ENCODE results near the gene CA12.
"Not testable (repeated sequence)": the region's sequence is repeated elsewhere in the genome, so short reads cannot be mapped to it uniquely, and the experiment has no call there.

The CA12 gene

DNA sequence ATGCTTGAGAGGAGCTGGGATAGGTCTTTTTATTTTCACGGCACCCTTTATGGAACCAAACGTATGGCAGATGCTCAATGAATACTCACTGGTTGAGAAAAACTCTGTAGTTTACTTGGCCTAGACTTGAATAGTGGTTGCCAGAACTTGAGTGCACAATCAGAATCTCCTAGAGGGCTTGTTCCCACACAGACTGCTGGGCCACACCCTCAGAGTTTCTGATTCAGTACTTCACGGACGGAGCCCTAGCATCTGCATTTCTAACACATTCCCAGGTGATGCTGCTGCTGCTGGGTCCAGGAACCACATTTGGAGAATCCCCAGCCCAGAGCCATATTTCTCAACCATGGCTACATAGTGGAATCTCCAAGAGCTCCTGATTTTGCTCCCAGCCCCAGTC is 24.6 kb downstream of the CA12 start:
- no peak for DNase-seq

GRCh38 chr15:63354821-63355650 is 26.6 kb downstream of the CA12 start:
- DNase-seq, result no peak

- no peak for DNase-seq
Measured at GRCh38 chr15:63353887-63354286, 27.8 kb downstream of the CA12 start.

- no peak for DNase-seq
Measured at GRCh38 chr15:63353261-63353660, 28.4 kb downstream of the CA12 start.

DNA sequence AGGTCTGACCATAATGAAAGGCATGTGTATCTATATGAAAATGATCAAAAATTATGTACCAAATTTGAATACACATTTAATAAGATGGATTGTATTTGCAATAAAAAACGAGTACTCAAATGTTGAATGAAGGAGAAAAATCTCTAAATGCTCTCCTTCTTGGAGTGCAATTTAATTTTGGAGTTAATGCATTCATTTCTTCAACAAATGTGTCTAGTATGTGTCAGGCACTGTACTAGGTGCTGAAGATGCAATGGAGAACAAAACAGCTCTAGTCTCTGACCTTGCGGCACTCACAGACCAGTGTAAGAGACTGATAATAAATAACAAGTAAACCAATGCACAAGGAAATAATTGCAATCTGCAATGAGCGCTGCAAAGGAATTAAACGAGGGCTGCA is 28.8 kb downstream of the CA12 start:
- DNase-seq, result no peak

GRCh38 chr15:63351170-63351569 is 30.5 kb downstream of the CA12 start:
- no peak for DNase-seq

DNA sequence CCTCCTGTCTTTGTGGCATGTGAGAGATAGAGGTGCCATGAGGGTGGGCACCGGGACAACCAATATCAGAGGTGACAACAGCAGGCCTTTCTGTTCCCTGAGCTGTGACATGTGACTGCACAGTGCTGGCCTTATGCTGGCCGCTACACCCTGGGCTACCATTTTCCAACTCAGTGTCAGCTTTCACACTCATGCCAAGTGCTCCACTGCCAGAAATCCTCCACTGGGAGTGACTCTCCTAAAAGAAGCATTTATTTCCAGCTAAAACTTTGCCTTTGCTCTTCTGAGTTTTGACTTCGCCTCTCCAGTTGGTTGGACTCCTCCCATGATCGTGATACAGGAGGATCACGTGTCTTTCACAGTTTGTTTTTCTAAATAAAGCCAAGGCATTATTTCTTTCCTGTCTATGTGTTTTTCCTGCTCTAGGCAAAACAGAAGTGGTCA is 31.4 kb downstream of the CA12 start:
- no peak for DNase-seq

DNA sequence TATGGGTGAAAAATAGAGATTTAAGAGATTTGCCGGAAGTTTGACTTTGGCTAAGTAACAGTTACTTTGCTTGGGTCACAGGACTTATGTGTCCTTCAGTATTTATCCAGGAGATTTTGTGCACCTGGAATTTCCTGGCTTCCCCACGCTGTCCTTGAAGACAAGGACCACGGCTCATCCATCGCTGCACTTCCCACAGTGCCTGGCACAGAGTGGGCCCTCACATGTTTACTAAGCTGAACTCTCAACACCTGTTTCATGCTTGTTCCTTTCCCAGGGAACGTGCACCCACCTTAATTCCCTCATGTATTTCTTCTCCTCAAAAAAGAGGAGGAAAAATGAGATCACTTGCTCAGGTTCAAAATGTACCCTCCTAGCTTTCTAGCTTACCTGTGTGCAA is 32.0 kb downstream of the CA12 start:
- no peak for DNase-seq

DNA sequence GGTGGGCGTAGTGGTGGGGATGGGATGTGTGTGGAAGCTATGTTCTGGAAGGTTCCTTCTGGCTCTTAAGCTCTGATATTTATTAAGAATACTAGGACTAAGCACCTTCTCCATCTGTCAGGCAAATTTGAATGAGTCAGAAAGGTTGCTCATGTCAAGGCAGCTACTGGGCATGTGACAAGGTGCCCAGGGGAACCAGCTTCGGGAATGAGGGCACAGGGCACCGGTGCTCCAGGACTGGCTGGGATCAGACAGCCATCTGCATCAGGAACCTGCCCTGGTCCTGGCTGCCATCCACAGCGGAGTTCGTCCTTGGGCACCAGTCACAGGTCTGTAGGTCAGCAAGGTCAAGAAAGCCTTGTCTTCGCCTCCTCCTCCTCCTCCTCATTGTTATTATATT is 32.5 kb downstream of the CA12 start:
- no peak for DNase-seq

DNA sequence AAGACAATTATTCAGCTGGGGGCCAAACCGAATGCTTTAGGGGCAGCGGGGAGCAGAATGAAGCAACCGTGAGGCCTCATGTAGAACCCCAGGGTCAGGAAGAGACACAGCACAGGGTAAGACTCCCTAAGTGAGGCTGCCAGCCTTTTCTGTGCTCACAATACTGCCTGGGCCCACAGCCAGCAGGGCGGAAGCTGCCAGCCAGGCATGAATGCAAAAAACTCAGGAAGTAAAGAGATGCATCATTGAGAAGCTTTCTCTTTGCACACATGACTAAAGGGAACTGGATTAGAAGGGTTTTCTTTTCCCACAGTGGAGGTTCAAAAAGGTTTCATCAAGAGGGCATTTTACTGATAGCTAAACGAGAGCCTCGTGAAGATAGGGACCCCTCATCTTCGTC is 33.3 kb downstream of the CA12 start:
- DNase-seq, result no peak

DNA sequence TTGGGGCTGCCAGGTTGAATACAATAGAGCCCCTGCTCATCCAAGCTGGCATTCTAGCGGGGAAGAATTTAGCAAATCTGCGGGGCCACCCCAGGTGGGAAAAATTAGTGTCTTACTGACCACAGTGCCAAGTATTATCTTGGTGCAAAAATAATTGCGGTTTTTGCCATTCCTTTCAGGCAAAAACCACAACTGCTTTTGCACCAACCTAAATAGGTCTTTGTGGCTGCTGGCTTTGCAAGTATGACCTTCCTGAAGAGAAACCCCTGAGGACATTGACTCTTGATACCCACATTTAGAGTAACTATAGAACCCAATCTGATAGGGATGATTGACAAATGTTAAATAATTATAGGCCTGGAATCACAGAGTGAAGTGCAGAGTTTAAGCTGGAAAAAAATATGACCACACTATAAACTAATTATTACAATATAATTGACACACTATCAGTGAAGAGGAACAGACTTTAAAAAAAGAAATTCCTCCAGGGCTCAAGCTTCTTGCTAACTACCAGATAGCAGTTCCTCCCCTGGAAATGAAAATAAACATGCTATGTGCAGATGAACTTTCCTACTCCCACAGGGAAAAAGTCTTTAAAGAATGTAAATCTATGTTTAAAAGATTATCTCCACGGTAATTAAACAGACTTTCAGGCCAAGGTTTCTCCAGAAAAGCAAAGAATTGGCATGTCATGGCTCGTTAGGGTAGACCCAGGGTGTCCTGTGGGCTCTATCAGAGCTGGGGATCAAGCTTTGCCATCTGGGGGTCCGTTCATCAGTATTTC is 34.4 kb downstream of the CA12 start:
- DNase-seq, result no peak

DNA sequence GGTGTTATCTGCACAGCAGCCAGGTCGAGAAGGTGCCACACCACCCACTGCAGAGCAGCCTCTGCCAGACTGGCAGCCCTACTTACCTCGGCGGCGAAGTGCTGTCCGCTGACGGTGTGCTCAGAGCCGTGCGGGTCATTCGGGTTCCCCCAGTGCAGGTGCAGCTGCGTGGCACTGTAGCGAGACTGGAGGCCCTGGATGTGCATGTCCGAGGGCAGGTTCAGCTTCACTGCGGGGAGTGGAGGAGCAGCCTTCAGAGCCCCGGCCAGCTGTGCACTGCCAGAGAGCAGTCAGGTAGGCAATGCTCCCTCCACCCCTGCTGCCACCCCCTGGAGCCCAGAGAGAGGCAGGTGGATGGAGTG is 36.3 kb downstream of the CA12 start:
- no peak for DNase-seq

DNA sequence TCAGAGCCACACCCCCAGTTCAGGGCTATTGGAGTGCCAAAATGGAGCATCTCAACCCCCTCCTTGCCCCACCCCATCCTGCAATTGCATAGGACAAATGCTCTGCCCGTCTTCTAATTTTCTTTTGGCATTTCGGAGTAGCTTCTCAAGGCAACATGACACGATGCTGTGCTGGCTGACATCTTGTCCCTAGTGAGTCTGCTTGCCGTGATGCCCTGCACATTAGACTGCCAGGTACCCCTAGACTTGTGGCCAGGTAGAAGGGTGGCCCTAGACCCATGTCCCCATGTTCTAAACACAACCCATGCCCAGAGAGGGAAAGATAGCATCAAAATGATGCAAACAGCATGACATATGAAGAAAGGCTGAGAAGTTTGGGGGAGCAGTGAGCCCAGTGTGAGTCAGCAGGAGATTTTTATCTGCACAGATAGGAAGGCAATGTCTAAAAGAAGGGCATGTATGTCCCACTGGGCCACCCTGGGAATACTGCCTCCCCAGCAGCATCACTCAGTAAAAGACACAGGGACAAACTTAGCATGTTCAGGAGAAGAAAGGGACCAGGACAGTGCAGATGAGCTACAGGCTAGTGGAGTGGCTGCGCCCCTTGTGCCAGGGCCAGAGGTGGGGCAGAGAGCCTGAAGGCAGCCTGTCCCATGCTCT is 36.8 kb downstream of the CA12 start:
- no peak for DNase-seq

DNA sequence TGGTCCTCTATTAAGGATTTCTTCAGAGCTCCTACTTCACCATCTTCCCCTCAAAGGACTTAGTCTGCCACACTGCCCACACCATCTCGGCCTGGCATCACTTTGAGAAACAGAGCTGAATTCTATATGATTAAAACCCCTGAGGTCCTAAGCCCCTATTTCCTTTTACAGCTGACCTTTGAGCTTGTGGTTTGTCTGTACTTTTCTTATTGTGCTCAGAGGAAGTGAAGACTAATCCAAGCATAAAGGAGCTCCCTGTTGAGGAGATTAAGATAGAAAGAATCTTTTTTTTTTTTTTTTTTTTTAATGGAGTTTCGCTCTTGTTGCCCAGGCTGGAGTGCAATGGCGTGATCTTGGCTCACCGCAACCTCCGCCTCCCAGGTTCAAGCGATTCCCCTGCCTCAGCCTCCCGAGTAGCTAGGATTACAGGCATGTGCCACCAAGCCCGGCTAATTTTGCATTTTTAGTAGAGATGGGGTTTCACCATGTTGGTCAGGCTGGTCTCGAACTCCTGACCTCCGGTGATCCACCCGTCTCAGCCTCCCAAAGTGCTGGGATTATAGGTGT is 38.6 kb downstream of the CA12 start:
- not testable (repeated sequence) for DNase-seq

GRCh38 chr15:63341898-63342297 is 39.7 kb downstream of the CA12 start:
- no peak for DNase-seq

- no peak for DNase-seq
Measured at GRCh38 chr15:63340878-63341277, 40.8 kb downstream of the CA12 start.

- no peak for DNase-seq
Measured at GRCh38 chr15:63340353-63340752, 41.3 kb downstream of the CA12 start.

GRCh38 chr15:63339836-63340235 is 41.8 kb downstream of the CA12 start:
- DNase-seq, result no peak

GRCh38 chr15:63339006-63339766 is 42.5 kb downstream of the CA12 start:
- DNase-seq, result no peak

GRCh38 chr15:63338170-63338569 is 43.5 kb downstream of the CA12 start:
- no peak for DNase-seq

- DNase-seq, result no peak
Measured at GRCh38 chr15:63337046-63337445, 44.6 kb downstream of the CA12 start.

DNA sequence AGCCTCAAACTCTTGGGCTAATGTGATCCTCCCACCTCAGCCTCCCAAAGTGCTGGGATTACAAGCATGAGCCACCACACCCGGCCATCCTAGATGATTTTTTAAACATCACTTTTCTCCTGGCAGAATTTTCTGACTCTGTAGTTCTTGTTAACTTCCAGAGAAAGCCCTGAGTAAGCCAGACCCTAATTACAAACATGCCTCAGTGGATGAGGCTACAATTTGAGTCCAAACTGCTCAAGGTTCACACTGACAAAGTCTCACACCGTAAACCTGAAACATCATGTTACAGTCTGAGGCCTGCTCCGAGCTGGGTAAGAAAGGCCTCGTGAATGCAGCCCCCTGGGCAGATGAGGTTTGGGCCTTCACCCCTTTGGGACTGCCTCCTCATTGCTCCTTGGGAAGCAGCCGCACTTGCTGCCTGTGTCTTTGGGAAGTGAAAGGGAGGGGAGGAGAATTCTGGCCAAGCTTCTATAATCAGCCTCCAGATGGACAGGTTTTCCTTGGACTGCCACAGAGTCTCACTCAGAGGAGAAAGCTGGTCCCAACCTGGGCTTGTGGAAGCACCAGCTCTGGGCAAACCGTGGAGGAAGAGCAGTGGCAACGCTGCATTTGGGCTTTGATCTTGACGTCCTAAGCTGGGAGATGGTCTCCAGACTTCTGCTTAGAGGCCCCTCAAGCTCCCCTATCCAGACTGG is 46.0 kb downstream of the CA12 start:
- no peak for DNase-seq
